GM21619 (cell line): Measurements from ENCODE around the gene DLX6.
A peak's percentile ranks its signal among the peaks of the same experiment; 100 is the strongest.
"Not testable (repeated sequence)": the region's sequence is repeated elsewhere in the genome, so short reads cannot be mapped to it uniquely, and the experiment has no call there.

Experiments used
- ATAC-seq: cut with Tn5 transposase; IDR thresholded peaks from one replicate; pipeline ENCODE4 v1.9.1; 2021; ENCODE audit not compliant: unreplicated experiment

DLX6 gene

DNA sequence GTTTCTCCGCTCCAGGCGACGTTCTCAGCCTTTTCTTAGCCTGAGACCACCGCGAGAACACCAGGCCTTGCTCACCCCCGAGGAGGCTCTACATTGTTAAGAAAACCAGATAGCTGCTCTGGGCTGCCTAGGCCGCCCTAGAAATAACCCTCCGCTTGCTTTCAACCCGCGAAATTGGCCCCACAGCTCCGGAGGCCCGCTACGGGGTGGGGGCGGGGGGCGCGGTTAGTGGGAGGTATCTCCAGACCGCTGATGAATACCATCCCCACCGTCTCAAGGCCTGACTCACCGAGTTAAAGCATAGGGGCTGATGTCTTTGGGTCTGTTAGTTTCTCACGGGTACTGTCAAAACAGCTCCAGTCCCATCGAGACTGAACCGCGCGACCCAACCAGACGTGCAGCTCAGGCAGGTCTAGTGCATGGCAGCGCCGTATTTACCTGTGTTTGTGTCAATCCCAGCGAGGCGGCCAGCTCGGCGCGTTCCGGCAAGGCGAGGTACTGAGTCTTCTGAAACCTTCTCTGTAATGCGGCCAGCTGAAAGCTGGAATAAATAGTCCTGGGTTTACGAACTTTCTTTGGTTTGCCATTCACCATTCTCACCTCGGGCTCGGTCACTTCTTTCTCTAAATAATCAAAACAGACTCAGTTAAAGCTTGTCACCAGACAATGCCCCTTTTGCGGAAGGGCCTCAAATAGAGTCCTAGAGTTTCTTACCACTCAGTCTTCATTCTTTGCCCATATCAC lies 16.6 kb downstream of the DLX6 start:
- no peak for ATAC-seq

GRCh38 chr7:97022491-97023306 lies 17.3 kb downstream of the DLX6 start:
- no peak for ATAC-seq

- ATAC-seq: no peak
Observed at GRCh38 chr7:97024209-97025129, 19.1 kb downstream of the DLX6 start, which contains the start of gene DLX5. Gene DLX5 (minus strand): TSS chr7:97024831. CDS start chr7:97024623, 208 bp downstream.

- no peak for ATAC-seq
Observed at GRCh38 chr7:97025130-97025499, 19.8 kb downstream of the DLX6 start.

- ATAC-seq: no peak
Observed at GRCh38 chr7:97025983-97026714, 20.8 kb downstream of the DLX6 start.

DNA sequence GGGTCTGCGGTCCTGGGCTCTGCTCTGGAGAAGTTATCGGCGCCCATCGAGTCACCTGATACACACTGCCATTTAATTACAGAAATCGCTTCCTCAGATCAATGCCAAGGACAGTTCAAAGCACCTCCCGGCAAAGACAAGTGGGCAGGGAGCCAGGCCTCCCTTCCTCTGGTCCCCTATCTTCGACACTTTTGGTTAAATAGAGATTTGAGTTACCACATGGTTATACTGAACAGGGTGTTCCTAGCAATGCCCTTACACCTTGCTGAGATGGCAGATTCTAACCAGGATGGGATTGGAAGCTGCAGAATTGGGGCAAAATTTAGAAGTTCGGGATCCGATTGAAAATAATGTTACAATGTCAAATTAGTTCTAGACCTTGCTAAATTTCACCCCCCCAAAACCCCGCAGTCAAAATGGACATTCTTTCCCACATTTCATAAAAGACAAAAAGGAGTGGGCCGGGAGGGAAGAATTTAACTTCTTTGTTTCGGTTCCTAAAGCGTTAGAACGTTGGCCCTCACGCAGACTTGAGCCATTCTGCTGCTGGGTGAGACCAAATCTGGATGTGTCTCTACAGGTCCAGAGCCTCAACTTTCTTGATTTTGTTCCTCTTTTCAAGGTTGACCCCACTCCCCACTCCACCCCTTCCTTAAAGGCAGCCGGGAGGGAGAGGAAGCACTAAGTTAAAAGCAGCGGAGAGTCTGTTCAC lies 21.5 kb downstream of the DLX6 start:
- no peak for ATAC-seq

- ATAC-seq: peak; percentile 92
Observed at GRCh38 chr7:97027427-97028234, 22.3 kb downstream of the DLX6 start.

DNA sequence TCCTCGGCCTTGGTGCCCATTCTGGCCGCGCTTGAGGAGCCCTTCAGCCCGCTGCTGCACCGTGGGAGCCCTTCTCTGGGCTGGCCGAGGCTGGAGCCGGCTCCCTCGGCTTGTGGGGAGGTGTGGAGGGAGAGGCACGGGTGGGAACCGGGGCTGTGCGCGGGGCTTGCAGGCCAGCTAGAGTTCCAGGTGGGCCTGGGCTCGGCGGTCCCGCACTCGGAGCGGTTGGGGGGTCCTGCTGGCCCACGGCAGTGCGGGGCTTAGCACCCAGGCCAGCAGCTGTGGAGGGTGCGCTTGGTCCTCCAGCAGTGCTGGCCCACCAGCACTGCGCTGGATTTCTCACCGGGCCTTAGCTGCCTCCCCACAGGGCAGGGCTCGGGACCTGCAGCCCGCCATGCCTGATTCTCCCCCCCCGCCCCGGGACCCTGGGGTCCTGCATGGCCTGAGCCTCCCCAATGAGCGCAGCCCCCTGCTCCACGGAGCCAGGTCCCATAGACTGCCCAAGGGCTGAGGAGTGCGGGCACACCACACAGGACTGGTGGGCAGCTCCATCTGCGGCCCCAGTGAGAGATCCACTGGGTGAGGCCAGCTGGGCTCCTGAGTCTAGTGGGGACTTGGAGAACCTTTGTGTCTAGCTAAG lies 29.0 kb downstream of the DLX6 start:
- ATAC-seq: not testable (repeated sequence)

DNA sequence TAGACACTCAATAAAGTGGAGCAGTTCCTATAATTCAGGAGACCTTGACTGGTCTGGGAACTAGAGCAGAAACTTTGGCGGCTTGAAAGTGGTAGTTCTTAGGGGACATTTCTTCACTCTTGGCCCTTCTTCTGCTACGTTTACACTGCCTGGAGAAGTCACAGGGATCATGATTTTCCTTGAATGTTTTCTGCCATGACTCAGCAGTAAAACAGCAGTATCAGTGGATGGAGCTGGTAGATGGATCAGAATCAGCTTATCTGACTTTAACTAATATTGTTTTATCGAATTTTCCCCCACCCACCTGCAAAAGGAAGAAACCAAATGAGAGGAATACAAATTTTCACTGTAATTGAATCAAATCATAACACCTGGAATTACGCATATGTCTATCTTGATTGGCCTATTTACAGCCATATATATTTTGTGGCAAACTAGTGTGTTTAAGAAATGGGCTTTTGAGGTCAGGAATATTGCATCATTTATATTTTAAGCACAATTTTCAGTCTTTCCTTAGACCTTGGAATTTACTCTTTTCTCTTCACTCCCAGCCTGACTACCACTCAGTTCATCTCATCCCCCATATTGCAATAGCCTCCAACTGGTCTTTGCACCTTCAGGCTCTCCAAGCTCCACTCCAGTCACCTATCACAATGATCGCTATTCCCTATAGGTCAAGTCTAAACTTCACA lies 34.2 kb downstream of the DLX6 start:
- no peak for ATAC-seq

DNA sequence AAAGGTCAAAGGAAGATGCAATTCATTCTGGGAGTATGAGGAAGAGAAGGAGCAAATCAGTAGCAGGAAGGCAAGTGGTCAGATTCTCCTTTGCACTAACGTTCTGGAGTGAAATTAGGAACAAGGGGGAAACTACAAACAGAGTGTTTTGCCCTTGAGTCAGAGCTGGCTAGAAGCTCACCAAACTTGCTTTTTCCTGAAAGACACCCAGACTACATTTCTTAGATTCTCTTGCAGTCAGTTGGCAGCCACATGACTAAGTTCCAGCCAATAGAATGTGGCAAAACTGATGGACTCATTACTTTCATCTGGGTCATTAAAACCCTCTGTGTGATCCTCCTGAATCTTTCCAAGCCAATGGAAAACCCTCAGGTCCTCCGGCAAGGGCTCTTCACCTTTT lies 37.9 kb downstream of the DLX6 start:
- ATAC-seq: no peak
